HepG2 (cell line): ENCODE data around the gene CFL1. TPM values are rescaled to one million over a fixed set of nuclear protein-coding genes. Genes with fewer than 3 reads are reported as not detected.
A peak's percentile ranks its signal among the peaks of the same experiment; 100 is the strongest.

ENCODE experiments used
- CBFB ChIP-seq: sonication (generic); formaldehyde crosslinking; IDR thresholded peaks from 2 replicates; pipeline ENCODE4 v1.4.0; 2020; ENCODE audit warnings: missing genetic modification reagents
- CC2D1A ChIP-seq: sonication (generic); formaldehyde crosslinking; IDR thresholded peaks from 2 replicates; pipeline ENCODE4 v1.8.1; 2023; ENCODE audit warnings: mild to moderate bottlenecking, missing genetic modification reagents
- ELF3 ChIP-seq: IDR thresholded peaks from 2 replicates; pipeline ENCODE4 v1.6.1; 2016; ENCODE audit warnings: missing genetic modification reagents, missing compliant biosample characterization
- KLF16 ChIP-seq, 2 experiments: sonication (generic) in 1 of 2; formaldehyde crosslinking in 1 of 2; IDR thresholded peaks; 2 replicates each; pipeline versions ENCODE4 v1.6.1 to v1.8.0; 2016 to 2023; ENCODE audit warnings: missing genetic modification reagents in 2 of 2, missing compliant biosample characterization in 1 of 2
- MED8 ChIP-seq: sonication (generic); formaldehyde crosslinking; IDR thresholded peaks from 2 replicates; pipeline ENCODE4 v1.8.1; 2023; ENCODE audit warnings: mild to moderate bottlenecking, missing genetic modification reagents; ENCODE audit not compliant: insufficient replicate concordance
- NCOA2 ChIP-seq: sonication (generic); formaldehyde crosslinking; IDR thresholded peaks from 2 replicates; pipeline ENCODE4 v1.8.0; 2022; ENCODE audit warnings: inconsistent platforms
- NRL ChIP-seq: sonication (generic); formaldehyde crosslinking; IDR thresholded peaks from 2 replicates; pipeline ENCODE4 v1.5.0; 2020; ENCODE audit warnings: missing genetic modification reagents, mild to moderate bottlenecking, moderate library complexity, borderline replicate concordance
- RFX1 ChIP-seq: fragments of 450-650 bp; IDR thresholded peaks from 2 replicates; pipeline ENCODE4 v1.6.1; 2017
- TOPORS ChIP-seq: sonication (generic); formaldehyde crosslinking; IDR thresholded peaks from 2 replicates; pipeline ENCODE4 v1.8.0; 2023; ENCODE audit warnings: mild to moderate bottlenecking, missing genetic modification reagents
- ZFY ChIP-seq: sonication (generic); formaldehyde crosslinking; IDR thresholded peaks from 2 replicates; pipeline ENCODE4 v1.4.0; 2020; ENCODE audit warnings: missing genetic modification reagents
- ZNF136 ChIP-seq: sonication (generic); formaldehyde crosslinking; IDR thresholded peaks from 2 replicates; pipeline ENCODE4 v1.8.1; 2022; ENCODE audit warnings: low read depth, mild to moderate bottlenecking, moderate library complexity, missing genetic modification reagents
- ZNF224 ChIP-seq: sonication (generic); formaldehyde crosslinking; IDR thresholded peaks from 2 replicates; pipeline ENCODE4 v1.5.0; 2020; ENCODE audit warnings: mild to moderate bottlenecking, missing genetic modification reagents
- ZNF337 ChIP-seq: sonication (generic); formaldehyde crosslinking; IDR thresholded peaks from 2 replicates; pipeline ENCODE4 v1.5.1; 2020; ENCODE audit warnings: missing genetic modification reagents, low read depth, mild to moderate bottlenecking, borderline replicate concordance
- ZSCAN29 ChIP-seq: sonication (generic); formaldehyde crosslinking; conservative IDR thresholded peaks from 2 replicates; pipeline ENCODE4 v1.4.0; 2020; ENCODE audit warnings: mild to moderate bottlenecking, missing genetic modification reagents
- polyA plus RNA-seq, 8 experiments: library from polyadenylated mRNA; depleted of rRNA in 3 of 8; stranded (reverse) in 7 of 8; unstranded in 1 of 8; fragments of >200 nt; fragmentation: Illumina TruSeq in 4 of 8; extraction: Trizol in 4 of 8; gene quantifications; 2 replicates each; pipeline versions ENCODE4 v1.2.1 to v1.2.3, GENCODE V29; 2011 to 2016; ENCODE audit warnings: low read depth in 4 of 8, missing spikeins in 1 of 8, mixed read lengths in 1 of 8; ENCODE audit not compliant: insufficient read depth in 1 of 8
- total RNA-seq, 5 experiments: library from RNA; depleted of rRNA; stranded (reverse); fragments of >200 nt; fragmentation: Illumina TruSeq; extraction: Trizol; gene quantifications; 2 replicates each; pipeline ENCODE4 v1.2.3, GENCODE V29; 2016; ENCODE audit warnings: low read depth in 1 of 5
- TF ChIP-seq, protein P1 (sequence below): sonication (generic); formaldehyde crosslinking; IDR thresholded peaks from 2 replicates; pipeline ENCODE4 v1.5.1; 2020; ENCODE audit warnings: mild to moderate bottlenecking, missing genetic modification reagents, borderline replicate concordance
- TF ChIP-seq, protein P2 (sequence below): sonication (generic); formaldehyde crosslinking; IDR thresholded peaks from 2 replicates; pipeline ENCODE4 v1.8.0; 2022; ENCODE audit warnings: mild to moderate bottlenecking, missing genetic modification reagents
- TF ChIP-seq, protein P3 (sequence below): fragments of 450-650 bp; IDR thresholded peaks from 2 replicates; pipeline ENCODE4 v1.6.1; 2017; ENCODE audit warnings: mild to moderate bottlenecking
- TF ChIP-seq, protein P4 (sequence below): sonication (generic); formaldehyde crosslinking; IDR thresholded peaks from 2 replicates; pipeline ENCODE4 v1.5.1; 2020; ENCODE audit warnings: mild to moderate bottlenecking, moderate library complexity, missing genetic modification reagents

Gene CFL1
- total and polyA plus RNA-seq, 2 of the 13 experiments (the other 11 are each of a cell fraction or from before 2014, with no cell fraction given), result 379 to 383 TPM

DNA sequence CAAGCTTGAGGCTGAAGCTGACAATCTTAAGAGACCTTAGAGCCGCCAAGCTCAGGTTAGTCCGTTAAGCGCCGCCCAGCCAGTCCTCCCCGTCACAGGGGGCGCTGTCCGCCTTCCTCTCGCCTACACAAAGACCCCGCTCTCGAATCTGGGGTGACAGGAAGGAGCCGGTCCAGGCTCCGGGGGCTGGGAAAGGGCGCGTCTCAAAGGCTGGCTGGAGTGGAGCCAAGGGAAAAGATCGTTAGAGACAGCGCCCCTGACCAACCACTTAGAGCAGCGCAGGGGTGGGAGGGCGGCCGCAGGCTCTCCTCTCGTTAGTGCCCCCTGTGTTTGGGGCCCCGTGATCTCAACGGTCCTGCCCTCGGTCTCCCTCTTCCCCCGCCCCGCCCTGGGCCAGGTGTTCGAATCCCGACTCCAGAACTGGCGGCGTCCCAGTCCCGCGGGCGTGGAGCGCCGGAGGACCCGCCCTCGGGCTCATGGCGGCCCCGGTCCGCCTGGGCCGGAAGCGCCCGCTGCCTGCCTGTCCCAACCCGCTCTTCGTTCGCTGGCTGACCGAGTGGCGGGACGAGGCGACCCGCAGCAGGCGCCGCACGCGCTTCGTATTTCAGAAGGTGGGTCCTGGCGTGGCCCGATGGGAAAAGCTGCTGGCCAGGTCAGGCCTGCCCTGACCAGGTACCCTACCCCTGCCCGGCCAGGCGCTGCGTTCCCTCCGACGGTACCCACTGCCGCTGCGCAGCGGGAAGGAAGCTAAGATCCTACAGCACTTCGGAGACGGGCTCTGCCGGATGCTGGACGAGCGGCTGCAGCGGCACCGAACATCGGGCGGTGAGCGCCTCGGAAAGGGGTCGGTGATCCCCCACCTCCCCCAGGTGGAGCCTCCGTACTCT is 2.5 kb upstream of the CFL1 start, which contains the start of gene MUS81 (continued):
- TF ChIP-seq, protein P1, sequence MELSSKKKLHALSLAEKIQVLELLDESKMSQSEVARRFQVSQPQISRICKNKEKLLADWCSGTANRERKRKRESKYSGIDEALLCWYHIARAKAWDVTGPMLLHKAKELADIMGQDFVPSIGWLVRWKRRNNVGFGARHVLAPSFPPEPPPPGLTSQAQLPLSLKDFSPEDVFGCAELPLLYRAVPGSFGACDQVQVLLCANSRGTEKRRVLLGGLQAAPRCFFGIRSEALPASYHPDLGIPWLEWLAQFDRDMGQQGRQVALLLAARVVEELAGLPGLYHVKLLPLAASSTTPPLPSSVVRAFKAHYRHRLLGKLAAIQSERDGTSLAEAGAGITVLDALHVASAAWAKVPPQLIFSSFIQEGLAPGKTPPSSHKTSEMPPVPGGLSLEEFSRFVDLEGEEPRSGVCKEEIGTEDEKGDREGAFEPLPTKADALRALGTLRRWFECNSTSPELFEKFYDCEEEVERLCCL (CRISPR knock-in tag), result no peak
- 0 out of 2 replicates have a peak, but pooled peaks have one; percentile 4 for TF ChIP-seq ZSCAN29 (CRISPR knock-in tag)
- peak; percentile 80 for TF ChIP-seq ZFY (CRISPR knock-in tag)
- TF ChIP-seq NRL (CRISPR knock-in tag), result 0 out of 2 replicates have a peak, but pooled peaks have one; percentile 57
- TF ChIP-seq KLF16 (CRISPR knock-in tag; IDR thresholded peaks at IDR 0.05), result peak in 1 of 2 experiments; percentile 48; a peak in 1 of 4 replicates
- TF ChIP-seq ZNF337 (CRISPR knock-in tag), result no peak
- peak; percentile 45; the same call in 1 of the 2 replicates for TF ChIP-seq ELF3
- TF ChIP-seq, protein P2, sequence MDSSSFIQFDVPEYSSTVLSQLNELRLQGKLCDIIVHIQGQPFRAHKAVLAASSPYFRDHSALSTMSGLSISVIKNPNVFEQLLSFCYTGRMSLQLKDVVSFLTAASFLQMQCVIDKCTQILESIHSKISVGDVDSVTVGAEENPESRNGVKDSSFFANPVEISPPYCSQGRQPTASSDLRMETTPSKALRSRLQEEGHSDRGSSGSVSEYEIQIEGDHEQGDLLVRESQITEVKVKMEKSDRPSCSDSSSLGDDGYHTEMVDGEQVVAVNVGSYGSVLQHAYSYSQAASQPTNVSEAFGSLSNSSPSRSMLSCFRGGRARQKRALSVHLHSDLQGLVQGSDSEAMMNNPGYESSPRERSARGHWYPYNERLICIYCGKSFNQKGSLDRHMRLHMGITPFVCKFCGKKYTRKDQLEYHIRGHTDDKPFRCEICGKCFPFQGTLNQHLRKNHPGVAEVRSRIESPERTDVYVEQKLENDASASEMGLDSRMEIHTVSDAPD (CRISPR knock-in tag), result no peak
- peak; percentile 51; the same call in 1 of the 2 replicates for TF ChIP-seq NCOA2
- TF ChIP-seq, protein P3, sequence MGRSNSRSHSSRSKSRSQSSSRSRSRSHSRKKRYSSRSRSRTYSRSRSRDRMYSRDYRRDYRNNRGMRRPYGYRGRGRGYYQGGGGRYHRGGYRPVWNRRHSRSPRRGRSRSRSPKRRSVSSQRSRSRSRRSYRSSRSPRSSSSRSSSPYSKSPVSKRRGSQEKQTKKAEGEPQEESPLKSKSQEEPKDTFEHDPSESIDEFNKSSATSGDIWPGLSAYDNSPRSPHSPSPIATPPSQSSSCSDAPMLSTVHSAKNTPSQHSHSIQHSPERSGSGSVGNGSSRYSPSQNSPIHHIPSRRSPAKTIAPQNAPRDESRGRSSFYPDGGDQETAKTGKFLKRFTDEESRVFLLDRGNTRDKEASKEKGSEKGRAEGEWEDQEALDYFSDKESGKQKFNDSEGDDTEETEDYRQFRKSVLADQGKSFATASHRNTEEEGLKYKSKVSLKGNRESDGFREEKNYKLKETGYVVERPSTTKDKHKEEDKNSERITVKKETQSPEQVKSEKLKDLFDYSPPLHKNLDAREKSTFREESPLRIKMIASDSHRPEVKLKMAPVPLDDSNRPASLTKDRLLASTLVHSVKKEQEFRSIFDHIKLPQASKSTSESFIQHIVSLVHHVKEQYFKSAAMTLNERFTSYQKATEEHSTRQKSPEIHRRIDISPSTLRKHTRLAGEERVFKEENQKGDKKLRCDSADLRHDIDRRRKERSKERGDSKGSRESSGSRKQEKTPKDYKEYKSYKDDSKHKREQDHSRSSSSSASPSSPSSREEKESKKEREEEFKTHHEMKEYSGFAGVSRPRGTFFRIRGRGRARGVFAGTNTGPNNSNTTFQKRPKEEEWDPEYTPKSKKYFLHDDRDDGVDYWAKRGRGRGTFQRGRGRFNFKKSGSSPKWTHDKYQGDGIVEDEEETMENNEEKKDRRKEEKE, result no peak
- TF ChIP-seq, protein P4, sequence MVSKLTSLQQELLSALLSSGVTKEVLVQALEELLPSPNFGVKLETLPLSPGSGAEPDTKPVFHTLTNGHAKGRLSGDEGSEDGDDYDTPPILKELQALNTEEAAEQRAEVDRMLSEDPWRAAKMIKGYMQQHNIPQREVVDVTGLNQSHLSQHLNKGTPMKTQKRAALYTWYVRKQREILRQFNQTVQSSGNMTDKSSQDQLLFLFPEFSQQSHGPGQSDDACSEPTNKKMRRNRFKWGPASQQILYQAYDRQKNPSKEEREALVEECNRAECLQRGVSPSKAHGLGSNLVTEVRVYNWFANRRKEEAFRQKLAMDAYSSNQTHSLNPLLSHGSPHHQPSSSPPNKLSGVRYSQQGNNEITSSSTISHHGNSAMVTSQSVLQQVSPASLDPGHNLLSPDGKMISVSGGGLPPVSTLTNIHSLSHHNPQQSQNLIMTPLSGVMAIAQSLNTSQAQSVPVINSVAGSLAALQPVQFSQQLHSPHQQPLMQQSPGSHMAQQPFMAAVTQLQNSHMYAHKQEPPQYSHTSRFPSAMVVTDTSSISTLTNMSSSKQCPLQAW, result peak; percentile 37; the same call in 1 of the 2 replicates
- no peak for TF ChIP-seq CBFB (CRISPR knock-in tag)
- TF ChIP-seq TOPORS (CRISPR knock-in tag), result no peak
- 0 out of 2 replicates have a peak, but pooled peaks have one; percentile 33 for TF ChIP-seq ZNF224
- TF ChIP-seq ZNF136 (CRISPR knock-in tag), result no peak; the same call in 1 of the 2 replicates
- no peak for TF ChIP-seq CC2D1A (CRISPR knock-in tag)
- no peak for TF ChIP-seq RFX1
- peak; percentile 77 for TF ChIP-seq MED8
